PFSK-1 (cell line): Measurements from ENCODE around the gene MRPS18B.
"Not testable (repeated sequence)": the region's sequence is repeated elsewhere in the genome, so short reads cannot be mapped to it uniquely, and the experiment has no call there.

Experiments
- REST ChIP-seq, 2 experiments: IDR thresholded peaks; 2 replicates each; pipeline versions ENCODE4 v1.6.1 to v1.8.0; 2011 to 2012; ENCODE audit warnings: low read depth in 2 of 2, low read length in 2 of 2, control low read depth in 1 of 2, inconsistent platforms in 1 of 2, mild to moderate bottlenecking in 1 of 2, moderate library complexity in 1 of 2; ENCODE audit not compliant: insufficient read depth in 1 of 2
- SIN3A ChIP-seq: IDR thresholded peaks from 2 replicates; pipeline ENCODE4 v1.6.1; 2012; ENCODE audit warnings: mild to moderate bottlenecking, low read length, moderate library complexity, borderline replicate concordance; ENCODE audit not compliant: insufficient read depth

GRCh38 chr6:30597315-30598144 is 20.1 kb upstream of the MRPS18B start:
- TF ChIP-seq SIN3A; REST (IDR thresholded peaks at IDR 0.05; ENCODE audit: insufficient read depth in 1 of 2, low read depth in 2 of 2, low read length in 2 of 2): not testable (repeated sequence)
